ENCODE data around the gene RTN4RL2. TPM values are rescaled to one million over a fixed set of nuclear protein-coding genes. Genes with fewer than 3 reads are reported as not detected.

The RTN4RL2 gene
- total RNA-seq, 1 experiment from 2014 or later: 0.90 TPM

GRCh38 chr11:57480409-57481137, 20.2 kb downstream of the RTN4RL2 start:
- no peaks in the 10 kb centered on the region for H3K9me3 ChIP-seq (ENCODE audit: control insufficient read depth, insufficient read depth, low read depth, low read length)
- TF ChIP-seq CTCF (IDR thresholded peaks at IDR 0.05) (peak; percentile 91), TCF7L2 (IDR thresholded peaks at IDR 0.05; ENCODE audit: low read depth, low read length) (no peak), SIN3A (IDR thresholded peaks at IDR 0.05; ENCODE audit: borderline replicate concordance, insufficient read depth, low read depth, low read length) (no peak)
- H3K27ac ChIP-seq (ENCODE audit: low read length): no peak overlapping the region
- intact Hi-C loops (cut with micrococcal nuclease; ENCODE audit: unreplicated experiment): loop anchor here (5.0 kb wide), 1 partner anchor 133 kb away; no protein-coding TSS in a partner anchor
- H3K4me1 ChIP-seq (ENCODE audit: control insufficient read depth, insufficient read depth, low read length): no peaks in the 10 kb centered on the region; the same call in 1 of the 2 replicates
- no TSS peak for BruUV-seq (replicated peaks)
- peaks cover 10% of the 10 kb centered on the region for H3K27me3 ChIP-seq (ENCODE audit: control insufficient read depth, insufficient read depth, low read length)
- ChIA-PET POLR2A (no interaction called here), CTCF (interaction anchor here (0.6 to 1.3 kb wide), 2 partner anchors 22 to 135 kb away, joined by 3 read pairs; no protein-coding TSS in a partner anchor)
- DNase-seq (ENCODE audit: low read depth, low spot score): no peak
- no peak overlapping the region for H3K4me3 ChIP-seq (ENCODE audit: low read depth in 2 of 2, low read length in 2 of 2)
- H3K36me3 ChIP-seq (ENCODE audit: control insufficient read depth, insufficient read depth, low read length): no peaks in the 10 kb centered on the region
- in situ Hi-C loops (cut with HindIII; ENCODE audit: low pct_unique_long_range_greater_than_20kb, low sequenced_read_pairs): no loop called here
- ATAC-seq: peak; percentile 74

GRCh38 chr11:57481315-57481714, 21.0 kb downstream of the RTN4RL2 start:
- in situ Hi-C loops (cut with HindIII; ENCODE audit: low pct_unique_long_range_greater_than_20kb, low sequenced_read_pairs): no loop called here
- Histone ChIP-seq H3K36me3 (ENCODE audit: control insufficient read depth, insufficient read depth, low read length) (no peaks in the 10 kb centered on the region), H3K27me3 (ENCODE audit: control insufficient read depth, insufficient read depth, low read length) (peaks cover 6% of the 10 kb centered on the region), H3K27ac (ENCODE audit: low read length) (no peak overlapping the region), H3K9me3 (ENCODE audit: control insufficient read depth, insufficient read depth, low read depth, low read length) (no peaks in the 10 kb centered on the region), H3K4me1 (ENCODE audit: control insufficient read depth, insufficient read depth, low read length) (no peaks in the 10 kb centered on the region; the same call in 1 of the 2 replicates), H3K4me3 (ENCODE audit: low read depth in 2 of 2, low read length in 2 of 2) (no peak overlapping the region)
- CTCF ChIA-PET: interaction anchor here (0.7 to 1.3 kb wide), 3 partner anchors 15 to 160 kb away, joined by 3 to 5 read pairs (median 3); no protein-coding TSS in a partner anchor
- DNase-seq (ENCODE audit: low read depth, low spot score): no peak
- no peak for TF ChIP-seq CTCF (IDR thresholded peaks at IDR 0.05)
- no peak for TF ChIP-seq SIN3A (IDR thresholded peaks at IDR 0.05; ENCODE audit: borderline replicate concordance, insufficient read depth, low read depth, low read length)
- POLR2A ChIA-PET: no interaction called here
- no TSS peak for BruUV-seq (replicated peaks)
- intact Hi-C loops (cut with micrococcal nuclease; ENCODE audit: unreplicated experiment): loop anchor here (5.0 kb wide), 1 partner anchor 134 kb away; no protein-coding TSS in a partner anchor
- no peak for ATAC-seq

- Histone ChIP-seq H3K4me1 (ENCODE audit: control insufficient read depth, insufficient read depth, low read length) (no peaks in the 10 kb centered on the region; the same call in 1 of the 2 replicates), H3K9me3 (ENCODE audit: control insufficient read depth, insufficient read depth, low read depth, low read length) (no peaks in the 10 kb centered on the region), H3K4me3 (ENCODE audit: low read depth in 2 of 2, low read length in 2 of 2) (no peak overlapping the region), H3K36me3 (ENCODE audit: control insufficient read depth, insufficient read depth, low read length) (no peaks in the 10 kb centered on the region), H3K27ac (ENCODE audit: low read length) (no peak overlapping the region), H3K27me3 (ENCODE audit: control insufficient read depth, insufficient read depth, low read length) (peaks cover 6% of the 10 kb centered on the region)
- no peak for ATAC-seq
- CTCF ChIA-PET: interaction anchor here (0.7 kb wide), 2 partner anchors 16 to 160 kb away, joined by 3 to 5 read pairs; no protein-coding TSS in a partner anchor
- TF ChIP-seq CTCF (IDR thresholded peaks at IDR 0.05) (no peak), TCF7L2 (IDR thresholded peaks at IDR 0.05; ENCODE audit: low read depth, low read length) (no peak), SIN3A (IDR thresholded peaks at IDR 0.05; ENCODE audit: borderline replicate concordance, insufficient read depth, low read depth, low read length) (no peak), POLR2AphosphoS5 (IDR thresholded peaks at IDR 0.05; ENCODE audit: low read depth, low read length) (no peak)
- intact Hi-C loops (cut with micrococcal nuclease; ENCODE audit: unreplicated experiment) (loop anchor here (5.0 kb wide), 1 partner anchor 135 kb away; no protein-coding TSS in a partner anchor), in situ Hi-C loops (cut with HindIII; ENCODE audit: low pct_unique_long_range_greater_than_20kb, low sequenced_read_pairs) (no loop called here)
- BruUV-seq (replicated peaks): no TSS peak
- POLR2A ChIA-PET: no interaction called here
- no peak for DNase-seq (ENCODE audit: low read depth, low spot score)
Measured at GRCh38 chr11:57481915-57482781, 21.8 kb downstream of the RTN4RL2 start.
